Transverse colon (tissue), 4 donors: Measurements from ENCODE around the gene KRT83. TPM values are rescaled to one million over a fixed set of nuclear protein-coding genes. Genes with fewer than 3 reads are reported as not detected.

Experiments used
- DNase-seq: peaks from one replicate; pipeline ENCODE4 v3.0.0-alpha.2; 2019
- H3K27ac ChIP-seq, 4 donors: fragments of 200-600 bp; sonication (generic); 2 replicates each; pipeline ENCODE4 v1.5.1; 2016 to 2018; ENCODE audit warnings: inconsistent platforms in 4 of 4
- H3K27me3 ChIP-seq: fragments of 200-600 bp; sonication (generic); 2 replicates; pipeline ENCODE4 v1.5.1; 2017; ENCODE audit warnings: inconsistent platforms
- H3K36me3 ChIP-seq, 4 donors: fragments of 200-600 bp; sonication (generic); 2 replicates each; pipeline ENCODE4 v1.5.1; 2017 to 2019; ENCODE audit warnings: inconsistent platforms in 4 of 4
- H3K4me1 ChIP-seq, 4 donors: fragments of 200-600 bp; sonication (generic); 2 replicates each; pipeline ENCODE4 v1.5.1; 2017 to 2020; ENCODE audit warnings: inconsistent platforms in 4 of 4
- H3K4me3 ChIP-seq, 4 donors: fragments of 200-600 bp; sonication (generic); 1 replicate in 1 of 4; 2 replicates in 3 of 4; pipeline versions ENCODE4 v1.5.1 to v1.6.1; 2017 to 2019; ENCODE audit warnings: inconsistent platforms in 4 of 4
- H3K9me3 ChIP-seq, 2 donors: fragments of 200-600 bp; sonication (generic); 2 replicates each; pipeline ENCODE4 v1.5.1; 2017 to 2019; ENCODE audit warnings: inconsistent platforms in 2 of 2
- EP300 ChIP-seq: sonication (generic); formaldehyde crosslinking; IDR thresholded peaks from one replicate; pipeline ENCODE4 v1.6.1; 2017; ENCODE audit warnings: antibody characterized with exemption, low read depth
- POLR2A ChIP-seq: fragments of 450-650 bp; IDR thresholded peaks from one replicate; pipeline ENCODE4 v1.6.1; 2016; ENCODE audit warnings: antibody characterized with exemption, mild to moderate bottlenecking, moderate library complexity
- POLR2AphosphoS5 ChIP-seq, 3 donors: sonication (generic); formaldehyde crosslinking; IDR thresholded peaks; one replicate each; pipeline ENCODE4 v1.6.1; 2016; ENCODE audit warnings: antibody characterized with exemption in 3 of 3
- WGBS, 2 donors: methylation state at CpG; one replicate each; pipeline ENCODE4 v1.1.5; 2018; ENCODE audit warnings: low coverage in 1 of 2; 5-methylcytosine and 5-hydroxymethylcytosine counted together
- in situ Hi-C, 4 donors: fragments of 200-750 bp; cut with MboI; loops; one replicate each; pipeline versions ENCODE4 v1.15.0 to v1.15.1; 2017; ENCODE audit warnings: low sequenced_read_pairs in 3 of 4, low pct_ligation_motif_present in 1 of 4, low pct_unique_long_range_greater_than_20kb in 1 of 4
- intact Hi-C: fragments of 100-400 bp; cut with DNase I; formaldehyde crosslinking; loops from one replicate; pipeline ENCODE4 v1.15.1; 2023; ENCODE audit warnings: low total_unique reads
- total RNA-seq, 4 donors: library from RNA; depleted of rRNA; stranded (reverse); fragments of >200 nt; gene quantifications; one replicate each; pipeline ENCODE4 v1.1.0, GENCODE V29; 2016
- TF ChIP-seq, protein P1 (sequence below), 5 experiments: fragments of 200-600 bp in 3 of 5; fragments of 450-650 bp in 2 of 5; sonication (generic) in 3 of 5; IDR thresholded peaks; 1 replicate in 2 of 5; 2 replicates in 3 of 5; pipeline ENCODE4 v1.5.1; 2016 to 2017; ENCODE audit warnings: antibody characterized with exemption in 5 of 5, inconsistent platforms in 3 of 5, mild to moderate bottlenecking in 2 of 5, moderate library complexity in 1 of 5

The KRT83 gene
- total RNA-seq, 4 donors from 2014 or later: not detected

DNA sequence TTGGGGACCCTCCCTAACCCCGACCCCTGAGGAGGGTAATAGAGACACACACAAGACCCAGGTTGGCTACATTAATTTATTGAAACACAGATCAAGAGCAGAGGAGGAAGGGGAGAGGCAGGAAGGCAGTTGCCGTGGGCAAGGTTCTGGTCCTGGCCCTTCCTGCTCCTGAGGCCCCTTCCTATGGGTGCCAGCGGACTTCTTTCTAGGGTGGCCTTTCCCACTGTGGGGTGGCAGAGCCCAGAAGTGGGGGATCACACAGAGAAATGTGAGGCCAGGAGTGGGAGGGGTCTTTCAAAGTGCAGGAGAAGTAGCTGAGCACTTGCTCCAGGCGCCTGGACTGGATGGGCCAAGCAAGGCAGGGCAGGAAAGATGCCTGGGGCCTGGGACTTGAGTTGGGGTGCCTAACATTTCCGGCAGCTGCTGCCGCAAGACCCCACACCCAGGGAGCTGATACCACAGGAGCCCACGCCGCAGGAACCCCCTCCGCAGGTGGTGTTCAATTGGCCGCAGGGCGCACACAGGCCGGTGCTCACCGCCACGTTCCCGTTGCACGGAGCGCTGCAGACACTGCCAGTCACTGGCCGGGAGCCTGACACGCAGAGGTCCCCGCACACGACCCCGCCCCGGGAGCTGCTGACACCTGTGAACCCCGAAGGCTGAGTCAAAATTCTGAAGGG is 35.2 kb downstream of the KRT83 start:
- no peaks in the 10 kb centered on the region for H3K9me3 ChIP-seq
- DNase-seq: no peak
- no peak overlapping the region for H3K27ac ChIP-seq
- no peaks in the 10 kb centered on the region for H3K27me3 ChIP-seq
- H3K4me3 ChIP-seq: no peak overlapping the region
- no peaks in the 10 kb centered on the region for H3K36me3 ChIP-seq
- no peak for TF ChIP-seq POLR2A
- no peak for TF ChIP-seq EP300
- TF ChIP-seq, protein P1, sequence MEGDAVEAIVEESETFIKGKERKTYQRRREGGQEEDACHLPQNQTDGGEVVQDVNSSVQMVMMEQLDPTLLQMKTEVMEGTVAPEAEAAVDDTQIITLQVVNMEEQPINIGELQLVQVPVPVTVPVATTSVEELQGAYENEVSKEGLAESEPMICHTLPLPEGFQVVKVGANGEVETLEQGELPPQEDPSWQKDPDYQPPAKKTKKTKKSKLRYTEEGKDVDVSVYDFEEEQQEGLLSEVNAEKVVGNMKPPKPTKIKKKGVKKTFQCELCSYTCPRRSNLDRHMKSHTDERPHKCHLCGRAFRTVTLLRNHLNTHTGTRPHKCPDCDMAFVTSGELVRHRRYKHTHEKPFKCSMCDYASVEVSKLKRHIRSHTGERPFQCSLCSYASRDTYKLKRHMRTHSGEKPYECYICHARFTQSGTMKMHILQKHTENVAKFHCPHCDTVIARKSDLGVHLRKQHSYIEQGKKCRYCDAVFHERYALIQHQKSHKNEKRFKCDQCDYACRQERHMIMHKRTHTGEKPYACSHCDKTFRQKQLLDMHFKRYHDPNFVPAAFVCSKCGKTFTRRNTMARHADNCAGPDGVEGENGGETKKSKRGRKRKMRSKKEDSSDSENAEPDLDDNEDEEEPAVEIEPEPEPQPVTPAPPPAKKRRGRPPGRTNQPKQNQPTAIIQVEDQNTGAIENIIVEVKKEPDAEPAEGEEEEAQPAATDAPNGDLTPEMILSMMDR (IDR thresholded peaks at IDR 0.05): no peak
- no peak for TF ChIP-seq POLR2AphosphoS5 (IDR thresholded peaks at IDR 0.05)
- intact Hi-C loops: no loop called here
- in situ Hi-C loops: no loop called here
- peaks cover 0 to 5% (median 2%) of the 10 kb centered on the region in 4 donors for H3K4me1 ChIP-seq
- 88% methylated on average over 22 of the region's 24 CpGs; no CpG with 5 or more reads in 1 of the 2 donors for WGBS, 2 donors

DNA sequence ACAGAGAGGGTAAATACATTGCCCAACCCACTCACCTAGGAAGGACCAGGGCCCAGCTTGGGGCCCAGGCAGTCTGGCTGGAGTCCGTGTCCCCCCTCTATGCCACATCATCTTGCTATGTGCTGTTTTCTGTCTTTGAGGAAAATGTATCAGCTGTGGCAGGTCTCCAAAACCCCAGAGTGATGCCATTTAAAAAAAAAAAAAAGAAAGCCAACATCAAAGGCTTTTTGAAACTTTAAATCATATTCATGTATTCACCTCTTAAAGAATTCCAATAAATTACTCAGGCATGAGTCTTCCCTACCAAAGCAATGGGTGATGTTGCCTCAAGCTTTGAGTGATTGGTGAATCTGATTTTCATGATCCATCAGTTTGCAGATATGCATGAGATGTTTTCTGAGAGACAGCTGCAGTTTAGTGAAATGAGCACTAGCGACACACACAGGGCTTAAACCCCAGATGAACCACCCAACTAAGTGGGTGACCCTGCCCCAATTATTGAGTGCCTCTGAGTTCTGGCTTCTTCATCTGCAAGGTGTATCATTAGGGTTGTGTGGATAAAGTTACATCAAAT is 35.9 kb downstream of the KRT83 start:
- TF ChIP-seq POLR2AphosphoS5 (IDR thresholded peaks at IDR 0.05) (no peak), EP300 (no peak), POLR2A (no peak)
- TF ChIP-seq, protein P1 (IDR thresholded peaks at IDR 0.05): no peak
- in situ Hi-C loops (no loop called here), intact Hi-C loops (no loop called here)
- peaks cover 0 to 12% (median 2%) of the 10 kb centered on the region in 4 donors for H3K4me1 ChIP-seq
- H3K36me3 ChIP-seq: no peaks in the 10 kb centered on the region
- no peak overlapping the region for H3K27ac ChIP-seq
- WGBS, 2 donors: 80 to 93% methylated on average over 2 of the region's 2 CpGs
- no peaks in the 10 kb centered on the region for H3K27me3 ChIP-seq
- no peaks in the 10 kb centered on the region for H3K9me3 ChIP-seq
- H3K4me3 ChIP-seq: no peak overlapping the region
- DNase-seq: no peak

DNA sequence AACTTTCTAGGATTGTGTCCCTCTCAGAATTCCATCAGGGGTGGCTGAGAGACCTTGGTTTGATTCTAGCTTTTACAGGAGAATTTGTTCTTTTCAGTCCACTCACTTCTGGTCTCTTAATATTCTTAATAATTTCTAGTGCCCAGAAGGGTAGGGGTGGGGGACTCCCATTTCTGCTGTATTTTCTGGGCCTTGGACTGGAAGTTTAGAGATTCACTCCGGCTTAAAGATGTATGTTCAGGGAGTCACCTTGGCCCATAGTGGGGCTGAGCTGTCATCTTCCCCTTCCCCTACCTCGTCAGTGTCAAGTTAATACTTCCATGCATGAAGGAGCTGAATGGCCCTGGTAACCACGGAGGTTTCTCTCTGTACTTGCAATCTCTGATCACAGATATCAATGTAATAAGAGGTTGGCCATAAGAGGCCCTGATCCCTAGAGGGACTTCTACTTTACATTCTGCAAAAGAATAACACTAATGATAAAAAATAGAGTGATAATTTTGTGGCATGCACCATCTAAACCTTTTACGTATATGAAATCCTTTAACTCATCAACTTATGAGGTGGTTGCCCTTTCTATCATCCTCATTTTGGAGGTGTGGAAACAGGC is 36.5 kb downstream of the KRT83 start:
- no peak for TF ChIP-seq POLR2AphosphoS5 (IDR thresholded peaks at IDR 0.05)
- WGBS, 2 donors: 57 to 84% methylated on average over 1 to 4 of the region's 4 CpGs
- peaks cover 0 to 18% (median 2%) of the 10 kb centered on the region in 4 donors for H3K4me1 ChIP-seq
- H3K4me3 ChIP-seq: no peak overlapping the region
- H3K27me3 ChIP-seq: no peaks in the 10 kb centered on the region
- H3K9me3 ChIP-seq: no peaks in the 10 kb centered on the region
- H3K27ac ChIP-seq: no peak overlapping the region
- H3K36me3 ChIP-seq: no peaks in the 10 kb centered on the region
- no peak for DNase-seq
- in situ Hi-C loops (no loop called here), intact Hi-C loops (no loop called here)

DNA sequence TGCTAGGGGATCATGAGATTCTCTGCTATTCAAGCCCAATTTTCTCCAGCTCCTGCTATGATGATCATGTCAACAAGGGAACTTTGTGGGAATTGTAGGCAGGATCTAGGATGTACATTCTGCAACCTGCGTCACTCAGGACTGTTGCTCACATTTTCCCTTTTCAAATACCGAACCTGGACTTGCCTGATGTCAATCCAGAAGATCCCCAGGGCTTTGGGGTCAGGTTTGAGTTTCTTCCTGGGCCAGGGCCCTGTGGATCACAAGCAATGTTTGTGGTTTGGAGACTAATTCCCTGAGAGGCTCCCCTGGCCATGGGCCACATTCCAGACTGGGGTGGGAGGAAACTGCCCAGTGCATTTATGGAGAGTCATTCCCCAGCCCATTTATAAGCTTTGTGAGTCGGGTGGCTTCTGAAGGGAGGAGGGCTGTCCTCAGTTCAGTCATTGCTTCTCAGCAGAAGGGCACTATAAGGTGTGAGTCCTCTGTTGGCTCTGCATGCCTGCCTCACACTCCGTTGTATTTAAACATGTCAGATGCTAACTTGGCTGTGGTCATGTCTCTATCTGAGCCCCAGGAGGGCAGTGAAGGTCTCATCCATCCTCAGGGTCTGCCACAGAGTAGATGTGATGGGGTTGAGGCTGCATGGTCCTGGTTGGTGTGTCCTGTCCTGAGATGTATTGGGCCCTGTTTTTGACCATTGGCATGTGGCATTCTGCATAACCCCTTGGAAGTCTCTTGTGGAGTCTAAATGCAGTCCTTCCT is 40.2 kb downstream of the KRT83 start:
- WGBS, 2 donors: 45% methylated on average over 4 of the region's 4 CpGs; no CpG with 5 or more reads in 1 of the 2 donors
- peak; percentile 39 for DNase-seq
- H3K27ac ChIP-seq: peak overlapping the region; percentile 54 to 76 (median 68)
- no peaks in the 10 kb centered on the region for H3K36me3 ChIP-seq
- intact Hi-C loops: no loop called here
- H3K9me3 ChIP-seq: no peaks in the 10 kb centered on the region
- in situ Hi-C loops: no loop called here
- TF ChIP-seq, protein P1 (IDR thresholded peaks at IDR 0.05): no peak
- TF ChIP-seq POLR2A (no peak), POLR2AphosphoS5 (IDR thresholded peaks at IDR 0.05) (no peak), EP300 (peak; percentile 9)
- H3K4me1 ChIP-seq: peaks cover 4 to 23% (median 11%) of the 10 kb centered on the region in 4 donors
- peaks cover 5% of the 10 kb centered on the region for H3K27me3 ChIP-seq
- no peak overlapping the region for H3K4me3 ChIP-seq
